ENCODE results near the gene ZNF219. TPM values are rescaled to one million over a fixed set of nuclear protein-coding genes. Genes with fewer than 3 reads are reported as not detected.

The ZNF219 gene
- total RNA-seq, 3 donors from 2014 or later: 56.6 to 103 (median 58.2) TPM

GRCh38 chr14:21112255-21112654 is 13.8 kb upstream of the ZNF219 start:
- no peak for TF ChIP-seq CTCF (IDR thresholded peaks at IDR 0.05)
- DNase-seq (no peak), ATAC-seq (no peak)
- Histone ChIP-seq H3K4me1 (ENCODE audit: low read depth) (peaks cover 4% of the 10 kb centered on the region), H3K9me3 (no peaks in the 10 kb centered on the region), H3K36me3 (ENCODE audit: low read depth) (no peaks in the 10 kb centered on the region), H3K4me3 (no peak overlapping the region)
- intact Hi-C loops (cut with DNase I, micrococcal nuclease): no loop called here

GRCh38 chr14:21109377-21110138 is 11.1 kb upstream of the ZNF219 start:
- peaks cover 29% of the 10 kb centered on the region for H3K4me1 ChIP-seq (ENCODE audit: low read depth)
- H3K36me3 ChIP-seq (ENCODE audit: low read depth): no peaks in the 10 kb centered on the region
- ATAC-seq (no peak), DNase-seq (no peak)
- no peak overlapping the region for H3K4me3 ChIP-seq
- H3K9me3 ChIP-seq: no peaks in the 10 kb centered on the region
- TF ChIP-seq CTCF (IDR thresholded peaks at IDR 0.05): no peak
- intact Hi-C loops (cut with DNase I, micrococcal nuclease): loop anchor here in 1 of 2 donors (10.0 kb wide), 1 partner anchor 425 kb away; the partner anchor contains the start of genes ANG and RNASE4

GRCh38 chr14:21108791-21109190 is 10.3 kb upstream of the ZNF219 start:
- DNase-seq: peak in 1 of 3 donors; percentile 13
- no peak overlapping the region for H3K4me3 ChIP-seq
- H3K36me3 ChIP-seq (ENCODE audit: low read depth): no peaks in the 10 kb centered on the region
- no peak for TF ChIP-seq CTCF (IDR thresholded peaks at IDR 0.05)
- ATAC-seq: no peak
- peaks cover 32% of the 10 kb centered on the region for H3K4me1 ChIP-seq (ENCODE audit: low read depth)
- intact Hi-C loops (cut with DNase I, micrococcal nuclease): loop anchor here in 1 of 2 donors (10.0 kb wide), 1 partner anchor 424 kb away; the partner anchor contains the start of genes ANG and RNASE4
- no peaks in the 10 kb centered on the region for H3K9me3 ChIP-seq

GRCh38 chr14:21107283-21107800 is 8.9 kb upstream of the ZNF219 start:
- H3K4me1 ChIP-seq (ENCODE audit: low read depth): peaks cover 44% of the 10 kb centered on the region
- DNase-seq (no peak), ATAC-seq (no peak)
- no peak for TF ChIP-seq CTCF (IDR thresholded peaks at IDR 0.05)
- no peaks in the 10 kb centered on the region for H3K9me3 ChIP-seq
- no peaks in the 10 kb centered on the region for H3K36me3 ChIP-seq (ENCODE audit: low read depth)
- H3K4me3 ChIP-seq: no peak overlapping the region
- intact Hi-C loops (cut with DNase I, micrococcal nuclease): loop anchor here in 1 of 2 donors (10.0 kb wide), 1 partner anchor 423 kb away; the partner anchor contains the start of genes ANG and RNASE4

GRCh38 chr14:21106498-21107282 is 8.2 kb upstream of the ZNF219 start:
- DNase-seq (peak; percentile 80 to 95 (median 91)), ATAC-seq (peak; percentile 25)
- Histone ChIP-seq H3K9me3 (no peaks in the 10 kb centered on the region), H3K4me1 (ENCODE audit: low read depth) (peaks cover 50% of the 10 kb centered on the region), H3K36me3 (ENCODE audit: low read depth) (no peaks in the 10 kb centered on the region), H3K4me3 (no peak overlapping the region)
- TF ChIP-seq CTCF (IDR thresholded peaks at IDR 0.05): peak; percentile 88
- intact Hi-C loops (cut with DNase I, micrococcal nuclease): loop anchor here in 1 of 2 donors (10.0 kb wide), 1 partner anchor 422 kb away; the partner anchor contains the start of genes ANG and RNASE4

All from mucosa of descending colon (tissue), 3 donors.